ENCODE measurements around the gene CDK14. TPM values are rescaled to one million over a fixed set of nuclear protein-coding genes. Genes with fewer than 3 reads are reported as not detected.

Gene CDK14
- total and polyA plus RNA-seq, 10 of the 15 experiments (the other 5 are each of a cell fraction or from before 2014, with no cell fraction given), result 6.5 to 61.3 (median 24.2) TPM

DNA sequence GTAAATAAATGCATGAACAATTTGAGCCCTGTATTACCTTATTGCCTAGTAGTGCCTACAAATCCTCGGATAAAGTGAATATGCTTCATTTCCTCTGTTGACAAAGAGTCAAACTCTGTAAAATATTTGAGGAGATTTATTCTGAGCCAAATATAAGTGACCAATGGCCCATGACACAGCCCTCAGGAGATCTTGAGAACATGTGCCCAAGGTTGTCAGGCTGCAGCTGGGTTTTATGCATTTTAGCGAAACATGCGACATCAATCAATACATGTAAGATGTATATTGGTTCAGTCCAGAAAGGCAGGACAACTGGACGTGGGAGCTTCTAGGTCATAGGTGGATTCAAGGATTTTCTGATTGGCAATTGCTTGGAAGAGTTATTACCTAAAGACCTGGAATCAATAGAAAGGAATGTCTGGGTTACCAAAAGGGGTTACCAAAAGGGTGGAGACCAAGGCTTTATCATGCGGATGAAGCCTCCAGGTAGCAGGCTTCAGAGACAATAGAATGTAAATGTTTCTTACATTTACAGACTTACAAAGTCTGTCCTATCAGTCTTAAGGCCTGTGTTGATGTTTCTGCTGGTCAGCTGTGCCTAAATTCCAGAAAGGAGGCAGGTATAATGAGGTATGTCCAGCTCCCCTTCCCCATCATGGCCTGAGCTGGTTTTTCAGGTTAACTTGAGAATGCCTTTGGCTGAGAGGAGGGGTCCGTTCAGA is 448.0 kb downstream of the CDK14 start (continued):
- no peak for TF ChIP-seq ETV6 (conservative IDR thresholded peaks at IDR 0.05 in 1 of 2, IDR thresholded peaks at IDR 0.05 in 1 of 2; ENCODE audit: borderline replicate concordance in 1 of 2, low read depth in 1 of 2)

DNA sequence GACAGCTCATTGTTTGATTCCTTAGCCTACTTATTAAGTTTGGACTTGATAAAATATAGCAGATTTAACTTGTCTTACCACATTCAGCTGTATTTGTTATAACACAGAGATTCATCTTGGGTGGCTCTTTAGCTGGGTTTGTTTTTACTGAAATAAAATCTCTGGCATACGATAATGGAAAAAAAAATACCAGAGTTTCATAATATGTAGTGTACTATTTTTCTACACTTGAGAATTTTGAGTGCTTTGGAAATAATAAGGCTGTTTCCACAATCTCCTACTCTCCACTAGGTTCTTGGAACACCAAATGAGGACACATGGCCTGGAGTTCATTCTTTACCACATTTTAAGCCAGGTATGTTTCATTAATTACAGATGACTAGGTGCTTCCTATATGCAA is 449.5 kb downstream of the CDK14 start:
- FAIRE-seq, result no peak

More for the DNA sequence above, 449.5 kb downstream of the CDK14 start:
- H3K4me3 ChIP-seq, result no peak overlapping the region
- BruUV-seq (replicated peaks), result no TSS peak
- H3K9me3 ChIP-seq (replicated peaks; ENCODE audit: control insufficient read depth, insufficient read depth, low read length), result no peaks in the 10 kb centered on the region
- POLR2A ChIA-PET, result no interaction called here
- DNase-seq (ENCODE audit: low read depth, low spot score) (no peak), ATAC-seq (no peak)
- TF ChIP-seq, protein P1, sequence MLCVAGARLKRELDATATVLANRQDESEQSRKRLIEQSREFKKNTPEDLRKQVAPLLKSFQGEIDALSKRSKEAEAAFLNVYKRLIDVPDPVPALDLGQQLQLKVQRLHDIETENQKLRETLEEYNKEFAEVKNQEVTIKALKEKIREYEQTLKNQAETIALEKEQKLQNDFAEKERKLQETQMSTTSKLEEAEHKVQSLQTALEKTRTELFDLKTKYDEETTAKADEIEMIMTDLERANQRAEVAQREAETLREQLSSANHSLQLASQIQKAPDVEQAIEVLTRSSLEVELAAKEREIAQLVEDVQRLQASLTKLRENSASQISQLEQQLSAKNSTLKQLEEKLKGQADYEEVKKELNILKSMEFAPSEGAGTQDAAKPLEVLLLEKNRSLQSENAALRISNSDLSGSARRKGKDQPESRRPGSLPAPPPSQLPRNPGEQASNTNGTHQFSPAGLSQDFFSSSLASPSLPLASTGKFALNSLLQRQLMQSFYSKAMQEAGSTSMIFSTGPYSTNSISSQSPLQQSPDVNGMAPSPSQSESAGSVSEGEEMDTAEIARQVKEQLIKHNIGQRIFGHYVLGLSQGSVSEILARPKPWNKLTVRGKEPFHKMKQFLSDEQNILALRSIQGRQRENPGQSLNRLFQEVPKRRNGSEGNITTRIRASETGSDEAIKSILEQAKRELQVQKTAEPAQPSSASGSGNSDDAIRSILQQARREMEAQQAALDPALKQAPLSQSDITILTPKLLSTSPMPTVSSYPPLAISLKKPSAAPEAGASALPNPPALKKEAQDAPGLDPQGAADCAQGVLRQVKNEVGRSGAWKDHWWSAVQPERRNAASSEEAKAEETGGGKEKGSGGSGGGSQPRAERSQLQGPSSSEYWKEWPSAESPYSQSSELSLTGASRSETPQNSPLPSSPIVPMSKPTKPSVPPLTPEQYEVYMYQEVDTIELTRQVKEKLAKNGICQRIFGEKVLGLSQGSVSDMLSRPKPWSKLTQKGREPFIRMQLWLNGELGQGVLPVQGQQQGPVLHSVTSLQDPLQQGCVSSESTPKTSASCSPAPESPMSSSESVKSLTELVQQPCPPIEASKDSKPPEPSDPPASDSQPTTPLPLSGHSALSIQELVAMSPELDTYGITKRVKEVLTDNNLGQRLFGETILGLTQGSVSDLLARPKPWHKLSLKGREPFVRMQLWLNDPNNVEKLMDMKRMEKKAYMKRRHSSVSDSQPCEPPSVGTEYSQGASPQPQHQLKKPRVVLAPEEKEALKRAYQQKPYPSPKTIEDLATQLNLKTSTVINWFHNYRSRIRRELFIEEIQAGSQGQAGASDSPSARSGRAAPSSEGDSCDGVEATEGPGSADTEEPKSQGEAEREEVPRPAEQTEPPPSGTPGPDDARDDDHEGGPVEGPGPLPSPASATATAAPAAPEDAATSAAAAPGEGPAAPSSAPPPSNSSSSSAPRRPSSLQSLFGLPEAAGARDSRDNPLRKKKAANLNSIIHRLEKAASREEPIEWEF (IDR thresholded peaks at IDR 0.05; ENCODE audit: insufficient replicate concordance, low read depth, low read length), result no peak
- no peak for TF ChIP-seq ZNF274 (IDR thresholded peaks at IDR 0.05; ENCODE audit: insufficient read depth, insufficient read length)
- no peak for TF ChIP-seq MTA2 (IDR thresholded peaks at IDR 0.05; ENCODE audit: low read depth)
- no peak for TF ChIP-seq CHD4 (IDR thresholded peaks at IDR 0.05)
- TF ChIP-seq SRF (IDR thresholded peaks at IDR 0.05; ENCODE audit: low read depth in 2 of 2, low read length in 2 of 2), result no peak
- TF ChIP-seq BCL3 (IDR thresholded peaks at IDR 0.05; ENCODE audit: borderline replicate concordance, insufficient read depth, low read depth, low read length, poor library complexity, severe bottlenecking), result no peak
- TF ChIP-seq, protein P2, sequence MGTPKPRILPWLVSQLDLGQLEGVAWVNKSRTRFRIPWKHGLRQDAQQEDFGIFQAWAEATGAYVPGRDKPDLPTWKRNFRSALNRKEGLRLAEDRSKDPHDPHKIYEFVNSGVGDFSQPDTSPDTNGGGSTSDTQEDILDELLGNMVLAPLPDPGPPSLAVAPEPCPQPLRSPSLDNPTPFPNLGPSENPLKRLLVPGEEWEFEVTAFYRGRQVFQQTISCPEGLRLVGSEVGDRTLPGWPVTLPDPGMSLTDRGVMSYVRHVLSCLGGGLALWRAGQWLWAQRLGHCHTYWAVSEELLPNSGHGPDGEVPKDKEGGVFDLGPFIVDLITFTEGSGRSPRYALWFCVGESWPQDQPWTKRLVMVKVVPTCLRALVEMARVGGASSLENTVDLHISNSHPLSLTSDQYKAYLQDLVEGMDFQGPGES (IDR thresholded peaks at IDR 0.05), result no peak
- no peak for TF ChIP-seq GABPA (IDR thresholded peaks at IDR 0.05; ENCODE audit: low read depth)
- TF ChIP-seq STAT3 (IDR thresholded peaks at IDR 0.05; ENCODE audit: low read depth, low read length), result no peak
- TF ChIP-seq HDGF (IDR thresholded peaks at IDR 0.05), result no peak
- no peak overlapping the region for H2AFZ ChIP-seq (ENCODE audit: control insufficient read depth, low read depth, low read length)
- H4K20me1 ChIP-seq (ENCODE audit: control insufficient read depth, insufficient read depth), result no peaks in the 10 kb centered on the region
- in situ Hi-C loops (cut with MboI) (no loop called here), intact Hi-C loops (cut with micrococcal nuclease; ENCODE audit: unreplicated experiment) (no loop called here)
- H3K27me3 ChIP-seq (replicated peaks in 1 of 2; ENCODE audit: control insufficient read depth in 2 of 2, insufficient read depth in 2 of 2, low read length in 1 of 2), result no peaks in the 10 kb centered on the region
- H3K9ac ChIP-seq (ENCODE audit: control insufficient read depth, insufficient read depth, low read length), result no peak overlapping the region
- CTCF ChIA-PET, result interaction anchor here (0.8 to 1.5 kb wide), 6 partner anchors 10 to 440 kb away, joined by 3 to 5 read pairs (median 4); no protein-coding TSS in a partner anchor
- H3K4me2 ChIP-seq (ENCODE audit: control insufficient read depth, insufficient read depth), result no peak overlapping the region
- H3K27ac ChIP-seq (ENCODE audit: control insufficient read depth, insufficient read depth), result no peak overlapping the region
- no peaks in the 10 kb centered on the region for H3K79me2 ChIP-seq (ENCODE audit: control insufficient read depth, insufficient read depth, low read length)
- no peaks in the 10 kb centered on the region; the same call in 1 of the 2 replicates for H3K4me1 ChIP-seq (ENCODE audit: control insufficient read depth, insufficient read depth, low read length)
- RAD21 ChIA-PET (ENCODE audit: unreplicated experiment), result interaction anchor here (0.7 to 0.8 kb wide), 2 partner anchors 41 to 114 kb away, joined by 3 read pairs; no protein-coding TSS in a partner anchor
- SMC1A ChIA-PET (ENCODE audit: uncharacterized antibody, unreplicated experiment), result interaction anchor here (0.8 to 2.5 kb wide), 3 partner anchors 12 to 337 kb away, joined by 3 to 13 read pairs (median 7); no protein-coding TSS in a partner anchor
- H3K36me3 ChIP-seq (ENCODE audit: control insufficient read depth in 2 of 2, insufficient read depth in 2 of 2, low read length in 1 of 2), result no peaks in the 10 kb centered on the region; a peak in 1 of 4 replicates
- WGBS (ENCODE audit: insufficient coverage, insufficient replicate concordance, low lambda C conversion rate, missing lambda C conversion rate), result 95% methylated on average over 1 of the region's 1 CpG

Measured in GM12878 (cell line).